Thymus (tissue), 11 donors: ENCODE data around the gene PRSS36. TPM values are rescaled to one million over a fixed set of nuclear protein-coding genes. Genes with fewer than 3 reads are reported as not detected.
"Not testable (repeated sequence)": the region's sequence is repeated elsewhere in the genome, so short reads cannot be mapped to it uniquely, and the experiment has no call there.

Experiments
- DNase-seq, 9 donors: peaks; one replicate each; pipeline ENCODE4 v3.0.0-alpha.2; 2013; ENCODE audit warnings: low spot score in 9 of 9, low read depth in 6 of 9, missing footprints in 1 of 9
- H3K27ac ChIP-seq, 2 donors: one replicate each; pipeline ENCODE4 v1.5.1; 2013; ENCODE audit warnings: control low read depth in 1 of 2, low read depth in 1 of 2, low read length in 1 of 2, mild to moderate bottlenecking in 1 of 2, moderate library complexity in 1 of 2
- H3K27me3 ChIP-seq, 2 donors: one replicate each; pipeline ENCODE4 v1.5.1; 2013; ENCODE audit warnings: low read length in 1 of 2; ENCODE audit not compliant: control insufficient read depth in 2 of 2, insufficient read depth in 1 of 2
- H3K36me3 ChIP-seq, 2 donors: one replicate each; pipeline ENCODE4 v1.5.1; 2013; ENCODE audit warnings: low read length in 1 of 2, mild to moderate bottlenecking in 1 of 2, moderate library complexity in 1 of 2; ENCODE audit not compliant: control insufficient read depth in 2 of 2, insufficient read depth in 2 of 2
- H3K4me1 ChIP-seq, 2 donors: one replicate each; pipeline ENCODE4 v1.5.1; 2013; ENCODE audit warnings: low read length in 2 of 2; ENCODE audit not compliant: control insufficient read depth in 2 of 2, insufficient read depth in 2 of 2
- H3K4me3 ChIP-seq, 2 donors: one replicate each; pipeline ENCODE4 v1.5.1; 2013; ENCODE audit warnings: low read length in 2 of 2, control low read depth in 1 of 2, mild to moderate bottlenecking in 1 of 2
- H3K9me3 ChIP-seq, 2 donors: one replicate each; pipeline ENCODE4 v1.5.1; 2013; ENCODE audit warnings: low read length in 1 of 2, mild to moderate bottlenecking in 1 of 2; ENCODE audit not compliant: control insufficient read depth in 2 of 2, insufficient read depth in 1 of 2
- WGBS: extraction: QIAGEN DNeasy Blood & Tissue Kit; methylation state at CpG from one replicate; pipeline ENCODE4 v1.1.7; 2013; 5-methylcytosine and 5-hydroxymethylcytosine counted together
- polyA plus RNA-seq: library from polyadenylated mRNA; stranded (reverse); fragments of 200-250 nt; gene quantifications from one replicate; pipeline ENCODE4 v1.2.3, GENCODE V29; 2013
- total RNA-seq: library from RNA; stranded (reverse); fragments of 120-200 nt; gene quantifications from one replicate; pipeline ENCODE4 v1.2.4, GENCODE V29; 2013
- donor health status: healthy.

Gene PRSS36
- total and polyA plus RNA-seq, 2 donors = 4.3 to 5.7 TPM

DNA sequence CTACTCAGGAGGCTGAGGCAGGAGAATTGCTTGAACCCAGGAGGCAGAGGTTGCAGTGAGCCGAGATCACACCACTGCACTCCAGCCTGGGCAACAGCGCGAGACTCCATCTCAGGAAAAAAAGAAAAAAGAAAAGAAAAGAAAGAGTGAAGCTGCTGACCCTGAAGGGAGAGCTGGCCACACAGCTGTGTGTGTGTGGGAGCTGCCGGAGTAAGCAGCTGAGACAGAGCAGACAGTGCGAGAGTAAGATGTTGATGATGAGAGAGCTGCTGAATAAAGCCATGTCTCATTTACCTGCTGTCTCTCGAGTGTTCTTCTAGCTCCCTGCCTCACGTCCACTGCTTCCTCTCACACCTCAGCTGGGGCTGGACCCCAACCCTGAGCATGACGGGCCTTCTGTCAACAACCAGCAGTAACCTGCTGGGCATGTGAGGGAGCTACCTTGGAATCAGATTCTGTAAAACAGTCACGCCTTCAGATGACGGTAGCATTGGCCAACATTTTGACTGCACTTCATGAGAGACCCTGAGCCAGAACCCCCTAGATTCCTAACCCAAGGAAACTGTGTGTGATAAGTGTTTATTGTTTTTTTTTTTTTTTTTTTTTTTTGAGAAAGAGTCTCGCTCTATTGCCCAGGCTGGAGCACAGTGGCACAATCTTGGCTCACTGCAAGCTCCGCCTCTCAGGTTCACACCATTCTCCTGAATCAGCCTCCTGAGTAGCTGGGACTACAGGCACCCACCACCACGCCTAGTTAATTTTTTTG lies 48.8 kb downstream of the PRSS36 start:
- not testable (repeated sequence) for H3K4me3 ChIP-seq, H3K9me3 ChIP-seq, DNase-seq, H3K4me1 ChIP-seq, H3K27ac ChIP-seq, H3K36me3 ChIP-seq, H3K27me3 ChIP-seq
- 96% methylated on average over 13 of the region's 13 CpGs for WGBS

DNA sequence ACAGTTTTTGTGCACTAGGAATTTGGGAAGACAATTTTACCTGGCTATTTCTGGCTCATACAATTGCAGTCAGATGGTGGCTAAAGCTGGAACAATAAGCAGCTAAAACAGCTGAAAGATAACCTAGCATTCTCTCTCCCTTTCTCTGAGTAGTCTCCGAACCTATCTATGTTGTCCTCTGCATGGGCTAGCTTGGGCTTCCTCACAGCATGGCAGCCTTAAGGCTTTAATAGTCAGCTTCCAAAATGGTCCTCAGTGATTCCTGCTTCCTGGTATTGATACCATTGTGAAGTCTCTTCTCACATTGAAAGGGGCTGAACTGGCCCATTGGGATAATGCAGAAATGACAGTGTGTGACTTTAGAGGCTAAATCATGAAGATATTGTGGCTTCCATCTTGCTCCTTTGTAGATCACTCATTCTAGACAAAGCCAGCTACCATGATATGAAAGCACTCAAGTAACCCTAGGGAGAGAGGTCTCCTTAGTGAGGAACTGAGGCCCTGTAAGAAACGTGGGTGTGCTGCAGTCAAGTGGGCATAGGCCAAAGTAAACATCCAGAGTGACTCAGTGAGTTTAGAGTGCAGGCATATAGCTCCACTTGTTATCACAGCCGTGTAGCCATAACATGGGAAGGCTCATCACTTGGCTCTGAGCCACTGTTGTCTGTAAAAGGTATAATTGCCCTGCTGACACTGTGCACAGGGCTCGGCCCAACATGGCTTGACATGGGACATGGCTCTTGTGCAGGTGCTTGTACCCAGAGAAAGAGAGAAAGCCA lies 49.8 kb downstream of the PRSS36 start:
- H3K9me3 ChIP-seq = no peaks in the 10 kb centered on the region
- H3K4me1 ChIP-seq = peaks cover 0 to 7% of the 10 kb centered on the region in 2 donors
- H3K36me3 ChIP-seq = no peaks in the 10 kb centered on the region
- H3K27me3 ChIP-seq = no peaks in the 10 kb centered on the region
- no peak for DNase-seq
- H3K27ac ChIP-seq = no peak overlapping the region
- 88% methylated on average over 4 of the region's 4 CpGs for WGBS
- H3K4me3 ChIP-seq = no peak overlapping the region

DNA sequence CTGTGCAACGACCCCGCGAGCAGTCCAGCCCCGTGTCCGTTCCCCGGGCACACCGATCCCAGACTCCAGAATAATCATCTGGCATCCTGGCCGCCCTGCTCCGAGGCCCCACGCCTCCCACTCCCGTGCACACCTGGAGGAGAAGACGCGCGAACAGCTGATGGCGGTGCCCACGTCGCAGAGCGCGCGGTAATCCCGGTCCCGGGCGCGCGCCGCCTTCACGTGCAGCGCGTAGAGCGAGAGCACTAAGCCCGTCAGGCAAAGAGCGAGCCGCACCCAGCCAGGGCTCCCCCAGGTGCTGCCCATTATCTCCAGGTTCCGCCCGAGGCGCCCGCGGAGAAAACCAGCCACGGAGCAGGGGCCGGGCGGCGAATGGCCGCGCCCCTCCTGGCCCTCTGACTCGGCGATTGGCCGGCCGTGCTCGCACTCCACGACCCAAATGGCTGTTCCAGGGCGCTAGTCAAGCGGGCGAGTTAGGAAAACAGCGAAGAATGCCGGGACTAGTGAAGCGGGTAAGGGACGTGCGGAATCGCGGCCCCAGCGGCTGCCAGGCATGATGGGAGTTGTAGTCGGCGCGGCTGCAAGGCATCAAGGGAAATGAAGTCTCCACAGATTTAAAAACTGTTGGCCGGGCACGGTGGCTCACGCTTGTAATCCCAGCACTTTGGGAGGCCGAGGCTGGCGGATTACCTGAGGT lies 55.3 kb downstream of the PRSS36 start, which contains the start of gene VKORC1:
Gene VKORC1, minus strand, starts transcription at position 374 of the 697 bp plus-strand sequence. Its CDS starts 68 bp downstream, at position 306.
- Histone ChIP-seq H3K9me3 (peaks cover 0 to 4% of the 10 kb centered on the region in 2 donors), H3K4me3 (peak within 1 kb of the TSS; percentile 79 to 90), H3K27ac (peak within 1 kb of the TSS; percentile 97), H3K4me1 (peaks cover 10 to 18% of the 10 kb centered on the region in 2 donors), H3K27me3 (no peaks in the 10 kb centered on the region), H3K36me3 (peaks cover 14 to 19% of the 10 kb centered on the region in 2 donors)
- WGBS = under 1% methylated on average over 69 of the region's 69 CpGs
- DNase-seq = peak; percentile 65 to 93 (median 82)

DNA sequence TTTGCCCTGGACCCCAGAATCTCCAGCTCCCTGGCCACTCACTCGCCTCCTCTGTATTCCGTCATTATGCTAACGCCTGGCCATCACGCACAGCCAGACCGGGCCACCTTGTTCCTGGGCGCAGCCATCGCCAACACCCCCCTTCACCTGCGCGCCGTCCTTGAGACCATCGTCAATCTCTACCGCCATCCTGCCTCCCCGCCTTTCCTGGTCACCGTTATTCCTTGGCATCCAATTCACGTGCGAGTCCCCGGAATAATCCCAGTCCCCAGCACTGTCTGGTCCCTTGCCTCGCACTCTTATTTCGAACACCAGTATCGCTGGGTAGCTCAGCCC lies 55.8 kb downstream of the PRSS36 start:
- H3K27me3 ChIP-seq = no peaks in the 10 kb centered on the region
- H3K4me1 ChIP-seq = peaks cover 10 to 18% of the 10 kb centered on the region in 2 donors
- H3K4me3 ChIP-seq = peak overlapping the region; percentile 79 to 90
- peaks cover 0 to 4% of the 10 kb centered on the region in 2 donors for H3K9me3 ChIP-seq
- H3K36me3 ChIP-seq = peaks cover 19% of the 10 kb centered on the region in 2 donors
- WGBS = 2% methylated on average over 20 of the region's 20 CpGs
- no peak for DNase-seq
- H3K27ac ChIP-seq = peak overlapping the region; percentile 97

DNA sequence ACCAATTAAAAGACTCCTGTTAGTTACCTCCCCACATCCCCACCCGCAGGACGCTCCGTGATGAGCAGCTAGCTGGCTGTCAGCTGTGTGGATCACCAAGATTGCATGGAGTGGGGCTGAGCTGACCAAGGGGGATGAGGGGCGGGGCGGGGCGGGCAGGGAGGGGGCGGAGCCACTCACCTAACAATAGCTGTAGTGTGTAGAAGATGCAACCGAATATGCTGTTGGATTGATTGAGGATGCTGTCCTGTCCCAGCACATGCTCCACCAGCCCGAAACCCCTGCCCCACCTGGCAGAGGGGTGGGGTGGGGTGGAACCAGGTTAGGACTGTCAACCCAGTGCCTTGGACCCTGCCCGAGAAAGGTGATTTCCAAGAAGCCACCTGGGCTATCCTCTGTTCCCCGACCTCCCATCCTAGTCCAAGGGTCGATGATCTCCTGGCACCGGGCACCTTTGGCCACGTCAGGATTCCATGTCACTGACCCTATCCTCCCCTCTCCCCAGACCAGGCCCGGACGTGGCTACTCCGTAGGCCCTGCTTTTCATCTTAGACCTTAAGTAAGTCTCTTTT lies 56.6 kb downstream of the PRSS36 start:
- DNase-seq = no peak
- 86% methylated on average over 17 of the region's 17 CpGs for WGBS
- Histone ChIP-seq H3K9me3 (peaks cover 0 to 4% of the 10 kb centered on the region in 2 donors), H3K27ac (peak overlapping the region in 1 of 2 donors; percentile 18), H3K4me3 (no peak overlapping the region), H3K4me1 (peaks cover 10 to 18% of the 10 kb centered on the region in 2 donors), H3K27me3 (no peaks in the 10 kb centered on the region), H3K36me3 (peaks cover 19 to 25% of the 10 kb centered on the region in 2 donors)

DNA sequence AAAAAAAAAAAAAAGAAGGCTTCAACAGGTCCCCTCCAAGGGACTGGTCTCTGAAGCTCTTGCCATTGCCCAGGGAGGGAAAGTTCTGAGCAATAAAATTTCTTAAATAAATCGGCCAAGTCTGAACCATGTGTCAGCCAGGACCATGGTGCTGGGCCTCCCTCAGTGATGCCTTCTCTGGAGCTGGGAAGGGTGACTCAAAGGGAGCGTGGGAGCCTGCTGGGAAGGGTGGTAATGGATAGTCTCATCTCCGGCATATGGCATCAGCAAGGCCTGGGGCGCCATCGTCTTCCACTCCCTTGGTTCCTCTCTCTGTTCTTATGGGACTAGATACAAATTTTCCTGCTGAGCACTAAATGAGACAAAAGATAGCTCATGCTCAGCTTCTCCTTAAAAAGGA lies 57.5 kb downstream of the PRSS36 start:
- Histone ChIP-seq H3K9me3 (peaks cover 0 to 4% of the 10 kb centered on the region in 2 donors), H3K36me3 (peaks cover 20 to 29% of the 10 kb centered on the region in 2 donors), H3K4me1 (peaks cover 10 to 18% of the 10 kb centered on the region in 2 donors), H3K27me3 (no peaks in the 10 kb centered on the region), H3K4me3 (no peak overlapping the region), H3K27ac (no peak overlapping the region)
- 98% methylated on average over 5 of the region's 5 CpGs for WGBS
- no peak for DNase-seq

DNA sequence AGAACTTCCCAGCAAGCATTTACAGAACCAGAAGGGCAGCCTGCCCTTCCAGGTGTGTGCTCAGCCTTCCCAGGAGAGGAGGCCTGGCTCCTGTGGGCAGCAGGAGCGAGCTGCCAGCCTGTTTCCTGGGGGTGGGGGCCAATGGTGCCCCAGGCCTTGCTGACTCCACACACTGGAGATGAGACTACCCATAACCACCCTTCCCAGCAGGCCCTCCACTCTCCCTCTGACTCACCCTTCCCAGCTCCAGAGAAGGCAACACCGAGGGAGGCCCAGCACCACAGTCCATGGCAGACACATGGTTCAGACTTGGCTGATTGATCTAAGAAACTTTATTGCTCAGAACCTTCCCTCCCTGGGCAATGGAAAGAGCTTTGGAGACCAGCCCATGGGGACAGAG lies 59.3 kb downstream of the PRSS36 start:
- Histone ChIP-seq H3K27ac (no peak overlapping the region), H3K4me3 (no peak overlapping the region), H3K4me1 (peaks cover 10 to 15% of the 10 kb centered on the region in 2 donors), H3K9me3 (peaks cover 0 to 4% of the 10 kb centered on the region in 2 donors), H3K36me3 (peaks cover 36 to 42% of the 10 kb centered on the region in 2 donors), H3K27me3 (no peaks in the 10 kb centered on the region)
- DNase-seq = no peak
- 98% methylated on average over 2 of the region's 2 CpGs for WGBS

DNA sequence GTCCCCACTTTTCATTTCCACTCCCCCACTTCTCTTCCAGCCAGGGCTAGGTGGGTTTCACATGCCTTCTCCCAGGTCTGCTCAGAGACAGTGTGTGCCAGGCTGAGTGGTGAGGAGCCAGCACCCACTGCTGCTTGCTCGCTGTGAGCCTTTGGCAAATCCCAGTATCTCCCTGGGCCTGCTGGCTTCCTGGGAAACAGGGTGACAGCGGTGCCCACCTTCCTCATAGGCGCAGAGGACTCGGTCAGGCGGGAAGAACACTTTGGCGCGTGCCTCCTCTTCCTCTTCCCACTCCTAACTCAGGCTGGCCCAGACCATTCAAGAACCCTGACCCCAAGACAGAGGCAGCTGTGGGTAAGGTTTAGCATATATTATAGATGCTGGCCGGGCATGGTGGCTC lies 60.7 kb downstream of the PRSS36 start:
- no peak for DNase-seq
- H3K9me3 ChIP-seq = no peaks in the 10 kb centered on the region
- no peak overlapping the region for H3K27ac ChIP-seq
- H3K36me3 ChIP-seq = peaks cover 38 to 53% of the 10 kb centered on the region in 2 donors
- H3K4me3 ChIP-seq = no peak overlapping the region
- 90% methylated on average over 8 of the region's 8 CpGs for WGBS
- H3K4me1 ChIP-seq = peaks cover 10% of the 10 kb centered on the region in 2 donors
- no peaks in the 10 kb centered on the region for H3K27me3 ChIP-seq
